ENCODE results near the gene C6.

GRCh38 chr5:41156739-41157138, 56.6 kb downstream of the C6 start:
- TF ChIP-seq CTCF (optimal IDR thresholded peaks at IDR 0.05 in 1 of 3, IDR thresholded peaks at IDR 0.05 in 1 of 3, conservative IDR thresholded peaks at IDR 0.05 in 1 of 3; ENCODE audit: extremely low read depth in 1 of 3, insufficient read depth in 2 of 3, low read length in 3 of 3) (no peak), EZH2 (IDR thresholded peaks at IDR 0.05; ENCODE audit: low read length) (no peak)

Measured in keratinocyte (primary cell).